ENCODE measurements around the gene A2ML1.
"Not testable (repeated sequence)": the region's sequence is repeated elsewhere in the genome, so short reads cannot be mapped to it uniquely, and the experiment has no call there.

The A2ML1 gene

GRCh38 chr12:8905546-8905945 lies 83.1 kb downstream of the A2ML1 start:
- no peak for DNase-seq

DNA sequence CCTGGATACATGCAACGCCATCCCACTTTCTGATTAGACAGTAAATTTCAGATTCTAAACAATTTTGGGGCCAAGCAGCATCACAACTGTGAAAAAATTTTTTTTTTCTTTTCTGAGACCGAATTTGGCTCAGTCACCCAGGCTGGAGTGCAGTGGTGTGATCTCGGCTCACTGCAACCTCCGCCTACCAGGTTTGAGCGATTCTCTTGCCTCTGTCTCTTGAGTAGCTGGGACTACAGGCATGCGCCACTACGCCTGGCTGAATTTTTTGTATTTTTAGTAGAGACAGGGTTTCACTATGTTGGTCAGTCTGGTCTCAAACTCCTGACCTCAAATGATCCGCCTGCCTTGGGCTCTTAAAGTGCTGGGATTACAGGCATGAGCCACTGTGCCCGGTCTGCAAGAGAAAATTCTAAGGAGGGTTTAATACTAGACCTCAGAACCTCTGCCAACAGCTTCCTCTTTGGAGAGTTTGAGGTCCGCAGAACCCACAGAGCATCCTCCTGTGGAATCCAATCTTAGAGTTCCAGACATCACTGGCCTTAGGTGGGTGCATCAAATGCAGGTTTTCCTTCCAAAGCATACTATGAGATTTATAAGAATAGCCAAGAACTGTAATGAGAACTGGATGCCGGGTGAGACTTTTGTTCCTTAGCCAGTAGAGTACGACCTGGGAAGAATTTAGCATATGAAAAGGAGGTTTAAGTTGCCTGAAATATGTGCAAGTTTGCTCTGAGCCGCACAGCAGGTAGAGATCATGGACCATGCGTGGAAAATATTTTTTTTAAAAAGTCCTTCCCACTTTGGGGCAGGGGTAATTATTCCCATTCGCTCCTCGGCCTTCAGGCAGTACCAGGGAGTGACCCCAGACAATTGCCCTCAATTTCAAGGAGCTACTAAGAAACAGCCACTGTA lies 84.1 kb downstream of the A2ML1 start:
- no peak for DNase-seq

DNA sequence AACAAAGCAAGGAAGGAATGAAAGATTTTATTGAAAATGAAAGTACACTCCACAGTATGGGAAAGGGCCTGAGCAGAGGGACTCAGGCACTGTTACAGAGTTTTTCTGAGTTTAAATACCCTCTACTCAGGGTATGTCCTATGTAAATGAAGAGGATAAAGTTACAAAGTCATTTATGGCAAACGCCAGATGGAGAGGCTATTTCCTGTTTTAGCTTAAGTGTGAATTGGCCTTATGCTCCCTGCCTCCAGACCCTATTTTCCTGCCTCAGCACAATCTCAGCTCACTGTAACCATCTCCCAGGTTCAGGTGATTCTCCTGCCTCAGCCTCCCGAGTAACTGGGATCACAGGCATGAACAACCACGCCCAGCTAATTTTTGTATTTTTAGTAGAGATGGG lies 85.1 kb downstream of the A2ML1 start:
- DNase-seq, result no peak

DNA sequence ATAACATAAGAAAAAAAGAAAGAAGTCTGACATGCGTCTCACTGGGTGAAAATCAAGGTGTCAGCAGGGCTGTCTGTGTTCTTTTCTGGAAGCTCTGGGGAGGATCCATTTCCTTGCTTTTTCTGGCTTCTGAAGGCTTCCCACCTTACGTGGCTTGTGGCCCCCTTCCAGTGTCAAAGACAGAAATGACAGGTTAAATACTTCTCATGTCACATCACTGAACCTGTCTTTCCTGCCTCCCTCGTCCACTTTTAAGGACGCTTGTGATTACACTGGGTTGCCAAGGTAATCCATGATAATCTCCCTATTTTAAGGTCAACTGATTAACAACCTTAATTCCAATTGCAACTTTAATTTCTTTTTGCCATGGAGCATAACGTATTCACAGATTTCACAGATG lies 87.3 kb downstream of the A2ML1 start:
- no peak for DNase-seq

GRCh38 chr12:8911606-8912268 lies 89.3 kb downstream of the A2ML1 start:
- DNase-seq, result no peak

DNA sequence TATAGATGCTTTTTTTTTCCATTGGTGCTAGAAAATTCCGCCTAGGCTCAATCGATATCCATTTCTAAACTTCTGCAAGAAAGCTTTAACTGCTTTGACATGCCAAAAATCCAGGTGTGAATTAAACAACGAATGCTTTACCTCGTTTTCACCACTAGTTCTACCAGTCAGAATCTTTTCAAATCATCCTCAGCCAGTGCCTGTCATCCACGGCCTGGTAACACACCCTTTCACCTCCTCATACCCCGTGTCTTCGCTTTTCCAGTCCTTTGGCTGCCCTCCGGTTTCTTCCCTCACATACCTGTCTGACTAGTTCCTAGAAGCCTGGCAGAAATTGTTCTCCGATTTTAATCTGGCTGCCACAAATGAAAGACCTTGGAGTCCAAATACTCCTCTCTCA lies 90.5 kb downstream of the A2ML1 start:
- no peak for DNase-seq

- DNase-seq, result no peak
Measured at GRCh38 chr12:8913702-8914032, 91.2 kb downstream of the A2ML1 start.

GRCh38 chr12:8914033-8914715 lies 91.8 kb downstream of the A2ML1 start, which contains the start of gene PHC1:
Gene PHC1 (plus strand): TSS chr12:8914509. CDS start chr12:8917678, 3,169 bp downstream.
- peak in 55 of 56 donors; percentile 4 to 80 (median 61) for DNase-seq

GRCh38 chr12:8914716-8915526 lies 92.5 kb downstream of the A2ML1 start:
- peak in 40 of 56 donors; percentile 3 to 63 (median 22) for DNase-seq

- no peak for DNase-seq
Measured at GRCh38 chr12:8916154-8916553, 93.7 kb downstream of the A2ML1 start.

- DNase-seq, result no peak
Measured at GRCh38 chr12:8917031-8917430, 94.6 kb downstream of the A2ML1 start.

GRCh38 chr12:8917751-8918150 lies 95.3 kb downstream of the A2ML1 start:
- no peak for DNase-seq

- not testable (repeated sequence) for DNase-seq
Measured at GRCh38 chr12:8919643-8920042, 97.2 kb downstream of the A2ML1 start.

DNA sequence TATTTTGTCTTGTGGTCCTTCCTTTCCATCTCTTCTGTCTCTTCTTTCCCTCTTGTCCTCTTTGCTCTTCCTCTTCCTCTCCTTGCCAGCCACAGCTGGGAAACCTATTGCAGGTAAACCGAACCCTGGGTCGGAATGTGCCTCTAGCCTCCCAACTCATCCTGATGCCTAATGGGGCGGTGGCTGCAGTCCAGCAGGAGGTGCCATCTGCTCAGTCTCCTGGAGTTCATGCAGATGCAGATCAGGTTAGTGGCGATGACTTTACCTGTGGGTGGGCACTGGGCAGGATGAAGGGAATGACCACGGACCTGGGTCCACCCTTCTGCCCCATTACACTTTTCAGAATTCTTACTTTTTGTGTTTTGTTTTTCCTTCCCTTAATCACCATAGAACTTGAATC lies 100.1 kb downstream of the A2ML1 start:
- no peak for DNase-seq

Measured in amygdala (tissue), 56 donors.